HG03175 (cell line): ENCODE measurements around the gene VPS41.

Source experiments
- ATAC-seq: cut with Tn5 transposase; IDR thresholded peaks from one replicate; pipeline ENCODE4 v1.9.1; 2021; ENCODE audit warnings: mild to moderate bottlenecking, moderate library complexity; ENCODE audit not compliant: unreplicated experiment

The VPS41 gene

GRCh38 chr7:38740041-38740440, 168.9 kb downstream of the VPS41 start:
- no peak for ATAC-seq

- ATAC-seq = no peak
Measured at GRCh38 chr7:38736138-38736537, 172.9 kb downstream of the VPS41 start.

GRCh38 chr7:38731215-38731614, 177.8 kb downstream of the VPS41 start:
- no peak for ATAC-seq

DNA sequence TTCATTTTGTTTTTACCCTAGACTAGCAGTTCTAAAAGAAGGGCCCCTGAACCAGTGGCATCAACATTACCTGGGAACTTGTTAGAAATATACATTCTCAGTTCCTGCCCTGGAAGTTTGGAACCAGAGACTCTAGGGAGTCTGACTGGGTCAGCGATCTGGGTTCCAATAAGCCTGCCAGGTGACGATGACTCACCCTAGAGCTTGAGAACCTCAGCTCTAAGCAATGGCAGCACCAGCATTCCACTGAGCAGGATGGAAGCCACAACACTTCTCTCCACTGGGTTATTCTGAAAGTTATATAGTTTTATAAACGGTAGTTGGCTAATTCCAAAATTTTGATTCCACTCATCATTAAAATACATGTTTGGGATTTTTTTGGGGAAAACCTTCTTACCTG, 180.8 kb downstream of the VPS41 start:
- no peak for ATAC-seq

DNA sequence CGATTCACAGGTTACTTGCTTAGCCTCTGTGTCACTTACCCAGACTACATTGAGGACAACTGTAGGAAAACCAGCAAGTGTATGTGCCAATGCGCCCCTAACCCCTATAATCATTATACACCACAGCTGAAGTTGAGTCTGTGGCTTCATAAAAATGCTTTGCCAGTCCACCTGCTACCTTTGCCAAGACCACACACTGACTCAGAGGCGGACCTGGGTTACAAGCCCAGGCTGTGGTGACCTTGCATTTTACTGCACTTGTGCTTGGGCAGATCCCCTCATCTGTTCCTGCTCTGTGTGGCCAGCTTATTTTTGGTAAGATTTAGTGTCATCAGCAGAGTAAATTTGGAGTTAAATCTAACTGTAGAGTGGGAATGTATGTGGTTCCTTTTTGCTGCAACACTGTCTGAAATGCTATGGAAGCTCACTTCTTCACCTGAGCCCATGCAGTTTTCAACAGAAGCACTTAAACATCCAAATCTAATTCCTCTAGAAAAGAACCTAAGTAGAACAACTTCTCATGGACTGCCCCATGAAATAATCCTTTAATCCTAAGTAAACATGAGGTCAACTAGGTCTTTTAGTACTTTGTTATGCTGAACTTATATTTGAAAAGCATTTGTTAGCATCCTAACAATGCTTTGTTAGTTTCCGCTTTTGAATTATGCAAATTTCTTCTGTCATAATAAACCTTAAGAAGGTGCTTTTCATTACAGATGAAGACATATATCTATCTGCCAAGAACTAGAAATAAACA, 181.6 kb downstream of the VPS41 start:
- ATAC-seq = no peak

DNA sequence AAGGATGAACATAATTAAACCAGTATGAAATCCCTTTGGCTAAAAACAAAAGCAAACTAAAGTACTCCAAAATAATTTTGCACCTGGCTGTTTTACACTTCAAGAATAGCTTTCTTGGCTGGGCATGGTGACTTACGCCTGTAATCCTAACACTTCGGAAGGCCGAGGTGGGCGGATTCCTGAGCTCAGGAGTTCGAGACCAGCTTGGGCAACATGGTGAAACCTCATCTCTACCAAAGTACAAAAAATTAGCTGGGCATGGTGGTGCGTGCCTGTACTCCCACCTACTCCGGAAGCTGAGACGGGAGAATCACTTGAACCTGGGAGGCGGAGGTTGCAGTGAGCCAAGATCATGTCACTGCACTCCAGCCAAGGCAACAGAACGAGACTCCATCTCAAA, 185.7 kb downstream of the VPS41 start:
- ATAC-seq = no peak

GRCh38 chr7:38716397-38716796, 192.6 kb downstream of the VPS41 start:
- ATAC-seq = no peak

DNA sequence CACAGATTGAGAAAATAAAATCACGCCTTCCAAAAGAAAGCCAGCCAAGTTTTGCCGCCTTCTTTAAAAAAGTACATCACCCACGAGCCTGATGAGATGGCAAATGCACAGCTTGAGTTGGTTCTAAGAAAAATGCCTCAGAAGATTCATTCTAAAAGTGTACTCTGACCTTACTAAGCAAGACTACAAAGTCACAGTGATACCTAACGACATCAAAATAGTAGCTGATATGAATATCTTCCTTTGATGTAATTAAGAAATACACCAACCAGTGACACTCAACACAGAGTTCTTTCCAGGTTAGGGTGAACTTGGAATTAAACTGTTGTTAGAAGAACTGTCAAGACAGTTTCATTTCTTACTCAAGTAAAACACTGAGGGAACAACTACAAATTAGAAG, 199.9 kb downstream of the VPS41 start:
- ATAC-seq = no peak

DNA sequence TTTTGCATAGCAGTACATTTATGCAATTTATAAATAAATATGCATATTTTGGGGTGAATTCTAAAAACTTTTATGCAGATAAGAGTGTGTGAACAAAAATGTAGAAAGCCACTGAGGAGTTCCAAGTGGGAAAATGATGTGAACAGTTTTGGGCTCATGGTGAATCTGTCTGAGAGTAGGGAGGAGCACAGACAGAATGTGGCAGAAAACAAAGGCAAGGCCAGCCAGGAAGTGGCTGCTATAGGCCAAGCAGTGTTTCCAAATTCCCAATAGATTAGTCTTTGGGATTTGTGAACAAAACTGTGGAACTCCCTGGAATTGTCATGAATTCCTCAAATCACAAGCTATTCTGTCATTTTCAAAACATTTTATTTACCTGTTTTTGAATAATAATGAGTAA, 204.2 kb downstream of the VPS41 start:
- ATAC-seq = no peak

GRCh38 chr7:38704041-38704547, 204.9 kb downstream of the VPS41 start:
- no peak for ATAC-seq

DNA sequence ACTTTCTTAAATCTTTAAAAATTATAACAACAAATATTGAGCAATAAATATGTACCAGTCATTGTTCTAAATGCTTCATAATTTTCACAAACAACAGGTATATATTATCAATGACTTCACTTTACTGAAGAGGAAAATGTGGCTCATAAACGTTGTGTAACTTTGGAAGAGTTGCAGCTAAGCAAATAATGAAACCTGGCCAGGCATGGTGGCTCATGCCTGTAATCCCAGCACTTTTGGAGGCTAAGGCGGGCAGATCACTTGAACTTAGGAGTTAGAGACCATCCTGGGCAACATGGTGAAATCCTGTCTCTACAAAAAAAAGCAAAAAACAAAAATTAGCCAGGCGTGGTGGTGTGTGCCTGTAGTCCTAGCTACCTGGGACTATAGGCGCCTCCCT, 205.9 kb downstream of the VPS41 start:
- ATAC-seq = no peak

- ATAC-seq = no peak
Measured at GRCh38 chr7:38702002-38702535, 206.9 kb downstream of the VPS41 start.

DNA sequence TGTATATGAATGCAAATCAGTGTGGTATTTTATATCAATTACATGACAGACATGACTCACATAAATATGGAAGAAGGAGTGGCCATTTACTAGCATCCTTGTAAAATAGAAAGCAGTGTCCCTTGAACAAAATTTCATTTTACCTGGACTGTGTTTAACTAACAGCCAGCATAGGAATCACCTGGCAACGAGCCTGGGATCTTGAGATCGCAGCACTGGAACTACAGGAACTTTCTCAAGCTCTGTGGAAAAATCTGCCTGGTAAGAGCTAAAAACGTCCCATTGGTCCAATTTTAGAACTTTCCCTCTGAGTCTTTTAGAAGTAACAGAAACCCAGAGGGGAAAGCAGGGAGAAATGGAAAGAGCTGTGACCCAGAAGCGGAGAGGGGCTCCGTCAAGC, 208.9 kb downstream of the VPS41 start:
- ATAC-seq = no peak

GRCh38 chr7:38699471-38699870, 209.5 kb downstream of the VPS41 start:
- no peak for ATAC-seq

- ATAC-seq = no peak
Measured at GRCh38 chr7:38694326-38694725, 214.7 kb downstream of the VPS41 start.

- ATAC-seq = no peak
Measured at GRCh38 chr7:38686888-38687287, 222.1 kb downstream of the VPS41 start.

DNA sequence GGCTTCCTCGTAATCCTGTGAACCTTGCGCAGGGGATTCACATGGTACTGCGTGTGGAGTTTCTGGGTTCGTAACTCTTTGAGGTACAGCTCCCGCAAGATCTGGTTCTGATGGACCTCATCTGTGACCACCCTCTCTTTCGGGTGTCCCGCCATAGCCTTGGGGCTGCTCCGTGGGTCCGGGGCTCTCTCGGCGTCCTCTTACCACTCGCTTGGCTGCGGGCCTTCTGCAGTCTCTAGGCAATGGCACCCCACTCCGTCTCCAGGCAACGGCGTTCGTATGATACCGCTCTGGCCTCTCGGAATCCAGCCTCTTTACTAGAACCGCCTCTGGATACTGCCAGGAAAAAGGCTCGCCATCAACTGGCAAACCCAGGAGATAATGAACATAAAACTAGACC, 223.1 kb downstream of the VPS41 start:
- no peak for ATAC-seq

GRCh38 chr7:38682606-38683005, 226.4 kb downstream of the VPS41 start:
- no peak for ATAC-seq

GRCh38 chr7:38681882-38682281, 227.1 kb downstream of the VPS41 start:
- no peak for ATAC-seq

- ATAC-seq = no peak
Measured at GRCh38 chr7:38679419-38679818, 229.6 kb downstream of the VPS41 start.

- no peak for ATAC-seq
Measured at GRCh38 chr7:38678698-38679054, 230.3 kb downstream of the VPS41 start.

DNA sequence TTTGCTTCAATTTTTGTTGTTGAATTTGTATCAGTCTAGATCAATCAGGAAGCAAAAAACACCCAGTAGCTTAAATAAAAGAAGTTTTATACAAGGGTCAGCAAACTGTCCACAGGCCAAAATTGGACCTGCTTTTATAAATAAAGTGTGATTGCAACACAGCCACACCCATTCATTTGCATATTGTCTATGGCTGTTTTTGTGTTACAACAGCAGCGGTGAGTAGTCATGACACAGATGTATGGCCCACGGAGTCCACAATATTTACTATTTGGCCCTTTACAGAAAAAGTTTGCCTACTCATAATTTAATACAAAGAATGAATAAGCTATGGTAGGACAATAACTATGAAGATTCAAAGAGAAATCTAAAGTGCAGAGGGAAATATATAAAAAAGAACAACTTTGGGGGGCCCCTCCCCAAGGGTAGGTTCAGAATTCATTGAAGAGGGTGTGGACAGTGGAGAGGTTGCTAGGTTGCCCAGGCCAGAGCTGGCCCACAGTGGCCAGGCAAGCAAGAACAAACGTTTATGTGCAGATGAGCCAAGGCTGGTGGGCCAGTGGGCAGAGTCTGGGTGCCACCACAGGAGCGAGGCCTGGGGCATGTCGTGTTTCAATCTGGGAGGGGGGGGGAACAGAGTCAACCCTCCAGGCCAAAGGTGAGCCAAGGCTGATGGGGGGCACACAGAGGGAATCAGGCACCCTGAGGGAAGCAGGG, 230.9 kb downstream of the VPS41 start:
- ATAC-seq = no peak
